ENCODE data around the gene MLLT1.

GRCh38 chr19:6263306-6263705 lies 16.5 kb downstream of the MLLT1 start:
- TF ChIP-seq CTCF (conservative IDR thresholded peaks at IDR 0.05) (no peak), EZH2 (IDR thresholded peaks at IDR 0.05; ENCODE audit: low read depth) (no peak)
